Osteoblast (primary cell): ENCODE results near the gene CYP2J2. TPM values are rescaled to one million over a fixed set of nuclear protein-coding genes. Genes with fewer than 3 reads are reported as not detected.
"Not testable (repeated sequence)": the region's sequence is repeated elsewhere in the genome, so short reads cannot be mapped to it uniquely, and the experiment has no call there.

Experiments
- DNase-seq: peaks from one replicate; pipeline ENCODE4 v3.0.0; 2011; ENCODE audit warnings: low spot score, mixed read lengths; ENCODE audit not compliant: insufficient read length; ENCODE audit errors: missing footprints
- H2AFZ ChIP-seq: 2 replicates; pipeline ENCODE4 v1.6.0; 2011; ENCODE audit warnings: mild to moderate bottlenecking, low read length
- H3K27ac ChIP-seq: 2 replicates; pipeline ENCODE4 v1.5.1; 2011; ENCODE audit warnings: mild to moderate bottlenecking, low read depth, low read length, moderate library complexity
- H3K27me3 ChIP-seq: 2 replicates; pipeline ENCODE4 v1.6.0; 2012; ENCODE audit warnings: mild to moderate bottlenecking, control low read depth, inconsistent platforms, low read length, moderate library complexity; ENCODE audit not compliant: insufficient read depth
- H3K36me3 ChIP-seq: 2 replicates; pipeline ENCODE4 v1.5.1; 2011; ENCODE audit warnings: mild to moderate bottlenecking, low read length, control low read depth, moderate library complexity; ENCODE audit not compliant: insufficient read depth
- H3K4me1 ChIP-seq: 2 replicates; pipeline ENCODE4 v1.5.1; 2011; ENCODE audit warnings: mild to moderate bottlenecking, low read length, control low read depth, moderate library complexity; ENCODE audit not compliant: insufficient read depth
- H3K4me2 ChIP-seq: 2 replicates; pipeline ENCODE4 v1.6.0; 2011; ENCODE audit warnings: mild to moderate bottlenecking, low read length; ENCODE audit not compliant: insufficient read depth
- H3K4me3 ChIP-seq: fragments of 200-600 bp; sonication (generic); 3 replicates; pipeline ENCODE4 v1.5.1; 2012; ENCODE audit warnings: mild to moderate bottlenecking, low read length, inconsistent platforms; ENCODE audit not compliant: insufficient read depth
- H3K79me2 ChIP-seq: 2 replicates; pipeline ENCODE4 v1.6.0; 2012; ENCODE audit warnings: mild to moderate bottlenecking, low read length, control low read depth, inconsistent platforms; ENCODE audit not compliant: insufficient read depth
- H3K9me3 ChIP-seq: 2 replicates; pipeline ENCODE4 v1.5.1; 2011; ENCODE audit warnings: low read depth, low read length, control low read depth
- H4K20me1 ChIP-seq: 2 replicates; pipeline ENCODE4 v1.6.0; 2012; ENCODE audit warnings: mild to moderate bottlenecking, low read length, control low read depth; ENCODE audit not compliant: insufficient read depth
- CTCF ChIP-seq: IDR thresholded peaks from 2 replicates; pipeline ENCODE4 v1.5.1; 2011; ENCODE audit warnings: mild to moderate bottlenecking, low read depth, low read length, moderate library complexity; ENCODE audit errors: extremely low read depth
- total RNA-seq: library from RNA; depleted of rRNA; stranded (reverse); fragments of >200 nt; gene quantifications from 2 replicates; pipeline ENCODE4 v1.2.3, GENCODE V29; 2012

CYP2J2 gene
- total RNA-seq, 1 donor = not detected

GRCh38 chr1:59917785-59918180 lies 8.8 kb downstream of the CYP2J2 start:
- Histone ChIP-seq H3K4me3 (no peak overlapping the region), H2AFZ (no peak overlapping the region), H3K4me2 (no peak overlapping the region), H3K9me3 (no peaks in the 10 kb centered on the region), H4K20me1 (no peaks in the 10 kb centered on the region), H3K79me2 (no peaks in the 10 kb centered on the region), H3K4me1 (no peaks in the 10 kb centered on the region), H3K27me3 (peaks cover 3% of the 10 kb centered on the region), H3K36me3 (no peaks in the 10 kb centered on the region), H3K27ac (no peak overlapping the region)
- no peak for TF ChIP-seq CTCF
- no peak for DNase-seq

- Histone ChIP-seq H3K27ac (no peak overlapping the region), H3K4me3 (no peak overlapping the region)
These were observed 9.4 kb downstream of the CYP2J2 start for GRCh38 chr1:59917026-59917784.

GRCh38 chr1:59915516-59915915 lies 11.1 kb downstream of the CYP2J2 start:
- no peak overlapping the region for H2AFZ ChIP-seq
- H3K4me1 ChIP-seq = no peaks in the 10 kb centered on the region
- H3K79me2 ChIP-seq = no peaks in the 10 kb centered on the region
- H3K27ac ChIP-seq = no peak overlapping the region
- no peak overlapping the region for H3K4me3 ChIP-seq
- H3K27me3 ChIP-seq = peaks cover 3% of the 10 kb centered on the region
- H4K20me1 ChIP-seq = no peaks in the 10 kb centered on the region
- TF ChIP-seq CTCF = no peak
- H3K9me3 ChIP-seq = no peaks in the 10 kb centered on the region
- no peaks in the 10 kb centered on the region for H3K36me3 ChIP-seq
- no peak overlapping the region for H3K4me2 ChIP-seq
- no peak for DNase-seq

More at GRCh38 chr1:59917026-59917784, 9.4 kb downstream of the CYP2J2 start:
- Histone ChIP-seq H3K4me1 (no peaks in the 10 kb centered on the region), H3K27me3 (peaks cover 3% of the 10 kb centered on the region), H2AFZ (no peak overlapping the region), H3K79me2 (no peaks in the 10 kb centered on the region), H3K36me3 (no peaks in the 10 kb centered on the region), H4K20me1 (no peaks in the 10 kb centered on the region), H3K4me2 (no peak overlapping the region), H3K9me3 (no peaks in the 10 kb centered on the region)
- no peak for TF ChIP-seq CTCF
- no peak for DNase-seq

GRCh38 chr1:59914791-59915286 lies 11.7 kb downstream of the CYP2J2 start:
- H3K4me3 ChIP-seq, H3K9me3 ChIP-seq, H4K20me1 ChIP-seq, H3K36me3 ChIP-seq, DNase-seq, H3K79me2 ChIP-seq, H2AFZ ChIP-seq, H3K27me3 ChIP-seq, H3K4me2 ChIP-seq, H3K27ac ChIP-seq, H3K4me1 ChIP-seq: not testable (repeated sequence)
